Fibroblast of skin of left biceps (primary cell): ENCODE measurements around the gene NBDY.
"Not testable (repeated sequence)": the region's sequence is repeated elsewhere in the genome, so short reads cannot be mapped to it uniquely, and the experiment has no call there.

Experiments
- DNase-seq, 2 experiments: peaks; one replicate each; pipeline ENCODE4 v3.0.0-alpha.2; 2013; ENCODE audit warnings: low read depth in 2 of 2

NBDY gene

DNA sequence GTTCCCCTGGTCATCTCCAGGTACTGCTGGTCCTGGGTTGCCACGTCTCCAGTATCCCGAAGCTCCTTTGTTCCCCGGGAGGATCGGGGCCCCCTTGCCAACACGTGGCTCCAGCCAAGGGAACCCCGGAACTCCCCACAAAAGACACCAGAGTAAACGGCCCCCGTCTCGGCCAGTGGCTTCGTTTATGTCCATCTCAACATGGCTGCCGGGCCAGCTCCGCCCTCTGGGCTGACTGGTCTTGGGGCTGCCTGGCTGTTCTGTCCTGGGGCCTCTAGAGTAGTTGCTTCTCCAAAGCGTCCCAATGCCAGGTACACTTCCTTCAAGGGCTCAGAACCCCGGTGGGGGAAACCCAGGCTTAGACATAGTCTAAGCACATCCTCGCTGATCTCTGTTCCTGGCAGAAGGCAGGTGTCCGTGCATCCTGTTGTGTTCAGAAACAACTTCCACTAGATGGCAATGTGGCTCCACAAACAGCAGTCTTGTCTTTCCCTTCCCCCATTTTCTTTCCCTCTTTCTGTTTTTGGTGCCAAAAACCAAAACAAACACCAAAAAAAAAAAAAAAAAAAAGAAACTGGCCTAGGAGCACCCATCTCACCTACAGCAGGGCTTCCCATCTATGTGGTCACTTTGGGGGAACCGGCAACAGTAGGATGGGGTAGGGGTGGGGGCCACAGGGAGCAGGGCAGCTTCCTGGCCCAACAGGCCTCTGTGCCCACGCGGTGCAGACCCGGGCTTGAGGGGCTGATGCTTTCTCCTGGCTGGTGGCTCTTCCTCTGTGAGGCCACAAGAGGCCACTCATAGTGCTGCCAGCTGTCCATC lies 35.3 kb downstream of the NBDY start:
- peak; percentile 21 to 31 for DNase-seq

- DNase-seq: no peak
Measured at GRCh38 chrX:56764975-56765791, 36.1 kb downstream of the NBDY start.

GRCh38 chrX:56765811-56766553 lies 36.9 kb downstream of the NBDY start:
- DNase-seq: no peak

DNA sequence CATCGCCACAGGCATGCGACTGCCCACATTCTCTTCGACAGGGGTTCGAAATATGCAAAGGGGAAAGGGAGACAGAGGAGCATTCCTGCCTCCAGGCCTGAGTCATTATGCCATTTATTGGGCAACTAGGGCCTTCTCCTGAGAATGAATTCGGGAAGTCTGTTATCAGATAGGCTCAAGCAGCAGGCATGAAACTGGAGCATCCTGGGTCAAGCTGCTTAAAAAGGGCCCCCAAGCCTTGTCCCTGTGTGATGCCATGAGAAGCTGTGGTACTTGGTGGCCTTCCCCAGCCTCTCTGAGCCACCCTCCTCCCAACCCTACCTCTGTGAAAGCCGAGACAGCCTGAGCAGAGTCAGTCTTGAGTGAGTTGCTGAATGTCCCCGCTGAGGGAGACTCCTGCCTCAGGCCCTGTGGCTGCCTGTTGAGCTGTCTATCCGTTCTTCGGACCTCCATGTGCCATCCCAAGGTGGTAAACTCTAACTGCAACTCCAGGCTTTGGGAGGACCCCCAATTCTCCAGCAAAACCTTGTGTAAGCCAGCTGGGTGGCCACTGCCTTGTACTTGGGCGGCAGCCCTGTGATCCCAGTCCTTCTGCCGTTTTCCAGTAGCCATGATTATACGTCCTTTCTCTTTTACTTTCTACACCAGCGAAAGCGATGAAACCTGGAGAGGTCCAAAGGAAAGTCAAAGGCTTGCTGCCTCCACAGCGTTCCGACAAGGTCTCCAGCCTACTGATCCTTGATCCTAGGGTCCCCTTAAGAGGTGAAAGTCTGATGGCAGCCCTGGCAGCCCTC lies 37.7 kb downstream of the NBDY start:
- no peak for DNase-seq

GRCh38 chrX:56767348-56768119 lies 38.5 kb downstream of the NBDY start:
- not testable (repeated sequence) for DNase-seq

GRCh38 chrX:56768120-56768660 lies 39.1 kb downstream of the NBDY start:
- not testable (repeated sequence) for DNase-seq

DNA sequence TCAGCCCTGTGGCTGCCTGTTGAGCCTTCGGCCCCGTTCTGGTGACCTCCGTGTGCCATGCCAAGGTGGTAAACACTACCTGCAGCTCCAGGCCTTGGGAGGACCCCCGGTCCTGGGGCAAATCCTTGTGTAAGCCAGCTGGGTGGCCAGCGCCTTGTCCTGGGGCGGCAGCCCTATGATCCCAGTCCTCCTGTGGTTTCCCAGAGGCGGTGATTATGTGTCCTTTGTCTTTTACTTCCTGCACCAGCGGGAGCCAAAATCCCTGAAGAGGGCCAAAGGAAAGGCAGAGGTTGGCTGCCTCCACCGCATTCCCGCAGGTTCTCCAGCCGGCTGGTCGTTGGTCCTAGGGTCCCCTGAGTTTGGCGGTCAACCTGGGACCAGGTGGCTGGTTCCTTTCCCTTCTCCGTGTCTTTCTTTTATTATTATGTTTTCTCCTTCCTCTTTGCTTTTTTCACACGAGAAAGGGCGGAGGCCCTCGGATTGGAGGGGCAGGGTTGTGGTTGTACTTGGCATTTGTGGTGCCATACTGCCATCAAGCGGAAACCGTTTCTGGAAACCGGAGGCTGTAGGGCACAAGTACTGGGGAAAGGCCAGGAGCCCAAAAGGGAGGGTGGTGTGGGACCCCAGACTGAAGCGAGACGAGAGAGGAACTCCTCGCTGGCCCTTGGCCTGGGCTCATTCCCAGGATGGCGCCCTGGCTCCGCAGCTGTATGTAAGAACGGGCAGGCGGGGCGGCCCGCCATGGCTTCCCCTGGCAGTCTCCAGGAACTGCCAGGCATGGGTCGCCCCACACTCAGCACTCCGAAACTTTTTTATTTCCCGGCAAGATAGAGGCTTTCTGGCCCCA lies 43.9 kb downstream of the NBDY start:
- DNase-seq: not testable (repeated sequence)

DNA sequence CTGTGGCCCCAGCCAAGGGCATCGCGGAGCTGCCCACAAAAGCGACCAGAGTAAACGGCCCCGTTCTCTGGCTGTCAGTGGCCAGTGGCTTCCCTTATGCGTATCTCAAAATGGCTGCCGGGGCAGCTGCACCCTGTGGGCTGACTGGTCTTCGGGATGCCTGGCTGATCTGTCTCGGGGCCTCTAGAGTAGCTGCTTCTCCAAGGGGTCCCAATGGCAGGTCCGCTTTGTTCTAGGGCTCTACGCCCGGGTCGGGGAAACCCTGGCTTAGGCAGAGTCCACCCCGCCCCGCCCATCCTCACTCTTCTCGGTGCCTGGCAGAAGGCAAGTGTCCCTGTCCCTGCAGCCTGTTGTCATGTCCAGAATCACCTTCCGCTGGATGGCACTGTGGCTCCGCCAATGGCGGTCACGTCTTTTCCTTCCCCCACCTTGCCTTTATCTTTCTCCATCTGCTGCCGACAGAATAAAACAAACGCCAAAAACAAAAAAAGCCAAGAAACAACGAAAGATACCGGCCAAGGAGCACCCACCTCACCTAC lies 44.5 kb downstream of the NBDY start:
- DNase-seq: not testable (repeated sequence)

DNA sequence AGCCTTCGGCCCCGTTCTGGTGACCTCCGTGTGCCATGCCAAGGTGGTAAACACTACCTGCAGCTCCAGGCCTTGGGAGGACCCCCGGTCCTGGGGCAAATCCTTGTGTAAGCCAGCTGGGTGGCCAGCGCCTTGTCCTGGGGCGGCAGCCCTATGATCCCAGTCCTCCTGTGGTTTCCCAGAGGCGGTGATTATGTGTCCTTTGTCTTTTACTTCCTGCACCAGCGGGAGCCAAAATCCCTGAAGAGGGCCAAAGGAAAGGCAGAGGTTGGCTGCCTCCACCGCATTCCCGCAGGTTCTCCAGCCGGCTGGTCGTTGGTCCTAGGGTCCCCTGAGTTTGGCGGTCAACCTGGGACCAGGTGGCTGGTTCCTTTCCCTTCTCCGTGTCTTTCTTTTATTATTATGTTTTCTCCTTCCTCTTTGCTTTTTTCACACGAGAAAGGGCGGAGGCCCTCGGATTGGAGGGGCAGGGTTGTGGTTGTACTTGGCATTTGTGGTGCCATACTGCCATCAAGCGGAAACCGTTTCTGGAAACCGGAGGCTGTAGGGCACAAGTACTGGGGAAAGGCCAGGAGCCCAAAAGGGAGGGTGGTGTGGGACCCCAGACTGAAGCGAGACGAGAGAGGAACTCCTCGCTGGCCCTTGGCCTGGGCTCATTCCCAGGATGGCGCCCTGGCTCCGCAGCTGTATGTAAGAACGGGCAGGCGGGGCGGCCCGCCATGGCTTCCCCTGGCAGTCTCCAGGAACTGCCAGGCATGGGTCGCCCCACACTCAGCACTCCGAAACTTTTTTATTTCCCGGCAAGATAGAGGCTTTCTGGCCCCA lies 49.3 kb downstream of the NBDY start:
- not testable (repeated sequence) for DNase-seq

GRCh38 chrX:56778924-56779468 lies 50.0 kb downstream of the NBDY start:
- not testable (repeated sequence) for DNase-seq

GRCh38 chrX:56780681-56781649 lies 51.9 kb downstream of the NBDY start:
- not testable (repeated sequence) for DNase-seq

- DNase-seq: no peak
Measured at GRCh38 chrX:56782352-56782751, 53.3 kb downstream of the NBDY start.

GRCh38 chrX:56782791-56783449 lies 53.9 kb downstream of the NBDY start:
- no peak for DNase-seq

GRCh38 chrX:56783450-56783831 lies 54.4 kb downstream of the NBDY start:
- no peak for DNase-seq

DNA sequence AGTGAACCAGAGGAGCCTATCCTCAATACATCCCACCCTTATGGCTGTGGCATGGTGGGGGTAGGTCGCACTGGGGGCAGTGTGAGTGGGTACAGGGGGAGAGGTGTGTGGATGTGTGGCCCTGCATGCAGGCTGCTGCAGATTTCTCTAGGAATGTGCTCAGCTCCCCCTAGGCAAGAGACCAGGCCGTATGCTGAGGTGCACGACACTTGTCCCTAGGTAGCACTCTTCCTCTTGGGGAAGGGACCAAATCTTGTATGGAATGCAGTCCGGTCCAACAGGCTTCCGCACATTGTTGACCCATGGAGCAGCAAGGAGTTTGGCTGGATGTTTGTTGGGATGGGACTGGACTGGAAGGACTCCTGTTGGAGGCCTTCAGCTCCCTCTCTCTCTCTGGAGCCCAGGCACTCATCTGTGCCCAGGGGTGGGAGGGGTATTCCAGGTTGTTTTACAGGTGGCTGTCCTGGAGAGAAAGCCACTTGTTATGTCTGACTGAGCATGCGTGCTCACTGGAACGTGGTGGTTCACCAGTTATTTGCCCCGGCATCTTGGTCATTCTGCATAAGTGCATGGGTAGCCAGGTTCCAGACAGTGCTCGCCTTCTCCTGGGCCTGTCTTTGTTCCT lies 55.1 kb downstream of the NBDY start:
- no peak for DNase-seq

DNA sequence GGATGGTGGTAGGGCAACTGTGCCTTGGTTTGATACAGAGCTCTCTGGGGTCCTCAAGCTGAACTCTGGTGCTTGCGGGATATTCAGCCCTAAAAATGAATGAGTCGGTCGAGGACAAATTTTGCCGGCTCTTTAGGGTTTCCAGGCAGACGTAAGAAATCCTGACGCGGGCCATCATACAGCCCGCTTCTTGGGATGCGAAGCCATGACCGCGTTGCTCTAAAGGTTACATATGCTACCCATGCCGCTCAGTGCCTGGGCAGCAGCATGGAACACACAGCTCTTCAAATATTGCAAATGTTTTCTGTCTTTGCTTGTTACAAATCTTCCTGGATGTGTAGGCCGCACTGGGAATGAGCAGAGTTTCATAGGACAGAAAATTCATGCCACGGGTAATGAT lies 55.6 kb downstream of the NBDY start:
- DNase-seq: no peak
